WTC11 (cell line): ENCODE results near the gene IFITM2. TPM values are rescaled to one million over a fixed set of nuclear protein-coding genes. Genes with fewer than 3 reads are reported as not detected.

ENCODE experiments used
- ATAC-seq: fragments of 200-7000 bp; cut with Tn5 transposase; 2 replicates; pipeline ENCODE4 v1.10.0; 2021; ENCODE audit warnings: mild to moderate bottlenecking, moderate library complexity
- CTCF ChIA-PET: fragments of 300-600 bp; sonication (Branson Sonifier 250); formaldehyde crosslinking; loops from one replicate; lab custom pipeline; 2021; ENCODE audit warnings: antibody characterized with exemption; lab: Charles Lee
- POLR2A ChIA-PET: fragments of 350-600 bp; sonication (Branson Sonifier 250); formaldehyde crosslinking; loops from one replicate; lab custom pipeline; 2021; ENCODE audit warnings: antibody characterized with exemption; lab: Charles Lee
- DNase-seq: peaks from one replicate; pipeline ENCODE4 v3.0.0; 2021; ENCODE audit warnings: low spot score
- H3K27ac Mint-ChIP-seq: 2 replicates; pipeline ENCODE4 v1.8.0; 2021; ENCODE audit warnings: mixed read lengths
- H3K27me3 Mint-ChIP-seq: 2 replicates; pipeline ENCODE4 v1.8.0; 2021; ENCODE audit warnings: low read depth, mild to moderate bottlenecking, moderate library complexity, mixed read lengths
- H3K36me3 Mint-ChIP-seq: 2 replicates; pipeline ENCODE4 v1.8.0; 2021; ENCODE audit warnings: mixed read lengths
- H3K4me1 Mint-ChIP-seq: 2 replicates; pipeline ENCODE4 v1.8.0; 2022; ENCODE audit warnings: mixed read lengths
- H3K4me3 Mint-ChIP-seq: 2 replicates; pipeline ENCODE4 v1.8.0; 2021; ENCODE audit warnings: mild to moderate bottlenecking, moderate library complexity, mixed read lengths
- H3K9me3 Mint-ChIP-seq: 2 replicates; pipeline ENCODE4 v1.8.0; 2021; ENCODE audit warnings: mixed read lengths
- CREB1 ChIP-seq: sonication (generic); formaldehyde crosslinking; IDR thresholded peaks from 2 replicates; pipeline ENCODE4 v1.8.0; 2023; ENCODE audit warnings: mild to moderate bottlenecking, missing genetic modification reagents
- CREM ChIP-seq: sonication (generic); formaldehyde crosslinking; IDR thresholded peaks from 2 replicates; pipeline ENCODE4 v1.8.1; 2022; ENCODE audit warnings: mild to moderate bottlenecking, missing genetic modification reagents, moderate library complexity
- E2F1 ChIP-seq: sonication (generic); formaldehyde crosslinking; IDR thresholded peaks from 2 replicates; pipeline ENCODE4 v1.8.0; 2022; ENCODE audit warnings: mild to moderate bottlenecking, missing genetic modification reagents
- EMX1 ChIP-seq: fragments of 250-450 bp; sonication (Bioruptor Pico); IDR thresholded peaks from 2 replicates; pipeline ENCODE4 v1.8.0; 2021; ENCODE audit warnings: mild to moderate bottlenecking
- FOXJ3 ChIP-seq: sonication (generic); formaldehyde crosslinking; IDR thresholded peaks from 2 replicates; pipeline ENCODE4 v1.9.0; 2021; ENCODE audit warnings: missing genetic modification reagents, mild to moderate bottlenecking, borderline replicate concordance
- FOXK1 ChIP-seq: sonication (generic); formaldehyde crosslinking; IDR thresholded peaks from 2 replicates; pipeline ENCODE4 v1.8.0; 2022; ENCODE audit warnings: mild to moderate bottlenecking, moderate library complexity, missing genetic modification reagents
- GRHL2 ChIP-seq: fragments of 250-450 bp; sonication (Bioruptor Pico); IDR thresholded peaks from 2 replicates; pipeline ENCODE4 v1.8.0; 2022; ENCODE audit warnings: mild to moderate bottlenecking, moderate library complexity; ENCODE audit not compliant: insufficient replicate concordance, severe bottlenecking
- MAX ChIP-seq: sonication (generic); formaldehyde crosslinking; IDR thresholded peaks from 2 replicates; pipeline ENCODE4 v1.8.0; 2022; ENCODE audit warnings: mild to moderate bottlenecking, missing genetic modification reagents
- NFATC4 ChIP-seq: fragments of 250-450 bp; sonication (Bioruptor Pico); IDR thresholded peaks from 2 replicates; pipeline ENCODE4 v1.9.0; 2021; ENCODE audit warnings: mild to moderate bottlenecking
- NR1H2 ChIP-seq: sonication (generic); formaldehyde crosslinking; IDR thresholded peaks from 2 replicates; pipeline ENCODE4 v1.9.0; 2021; ENCODE audit warnings: mild to moderate bottlenecking, moderate library complexity, missing genetic modification reagents
- NR2C2 ChIP-seq: sonication (generic); formaldehyde crosslinking; IDR thresholded peaks from 2 replicates; pipeline ENCODE4 v1.8.0; 2022; ENCODE audit warnings: mild to moderate bottlenecking, missing genetic modification reagents
- TCF7 ChIP-seq: sonication (generic); formaldehyde crosslinking; IDR thresholded peaks from 2 replicates; pipeline ENCODE4 v1.8.0; 2022; ENCODE audit warnings: mild to moderate bottlenecking, low read depth, missing genetic modification reagents, moderate library complexity
- TP53 ChIP-seq: sonication (generic); formaldehyde crosslinking; IDR thresholded peaks from 2 replicates; pipeline ENCODE4 v1.8.1; 2023; ENCODE audit warnings: mild to moderate bottlenecking, missing genetic modification reagents
- USF1 ChIP-seq: sonication (generic); formaldehyde crosslinking; IDR thresholded peaks from 2 replicates; pipeline ENCODE4 v1.8.0; 2022; ENCODE audit warnings: mild to moderate bottlenecking, missing genetic modification reagents
- ZNF232 ChIP-seq: sonication (generic); formaldehyde crosslinking; IDR thresholded peaks from 2 replicates; pipeline ENCODE4 v1.8.0; 2022; ENCODE audit warnings: mild to moderate bottlenecking, missing genetic modification reagents
- ZNF281 ChIP-seq: sonication (generic); formaldehyde crosslinking; IDR thresholded peaks from 2 replicates; pipeline ENCODE4 v1.8.0; 2023; ENCODE audit warnings: mild to moderate bottlenecking, missing genetic modification reagents
- ZNF317 ChIP-seq: sonication (generic); formaldehyde crosslinking; IDR thresholded peaks from 2 replicates; pipeline ENCODE4 v1.8.1; 2023; ENCODE audit warnings: low read depth, mild to moderate bottlenecking, moderate library complexity, missing genetic modification reagents, borderline replicate concordance
- total RNA-seq: library from RNA; stranded (reverse); gene quantifications from 3 replicates; pipeline ENCODE4 v1.2.3, GENCODE V29; 2021

The IFITM2 gene
- total RNA-seq, 1 experiment from 2014 or later, result 436 TPM

GRCh38 chr11:278001-278951 lies 29.3 kb upstream of the IFITM2 start, which contains the start of gene NLRP6 (continued):
- TF ChIP-seq FOXJ3 (CRISPR knock-in tag) (no peak), MAX (no peak), NFATC4 (CRISPR knock-in tag) (no peak), ZNF317 (CRISPR knock-in tag) (no peak), NR1H2 (CRISPR knock-in tag) (no peak)

- ATAC-seq (0 out of 2 replicates have a peak, but pooled peaks have one; percentile 10), DNase-seq (no peak)
- H3K27ac Mint-ChIP-seq, result no peak overlapping the region
- TF ChIP-seq ZNF281 (CRISPR knock-in tag) (no peak), CREB1 (CRISPR knock-in tag) (no peak), CREM (no peak), ZNF317 (CRISPR knock-in tag) (no peak), NR2C2 (CRISPR knock-in tag) (no peak), FOXK1 (no peak), EMX1 (no peak), TP53 (CRISPR knock-in tag) (no peak), GRHL2 (CRISPR knock-in tag) (no peak), USF1 (CRISPR knock-in tag) (no peak)
- H3K4me3 Mint-ChIP-seq, result peak overlapping the region; percentile 52; the same call in 1 of the 2 replicates
- peaks cover 50% of the 10 kb centered on the region for H3K27me3 Mint-ChIP-seq
- ChIA-PET CTCF (interaction anchor here (1.0 to 5.8 kb wide), 7 partner anchors 11 to 111 kb away, joined by 3 to 53 read pairs (median 4); no protein-coding TSS in a partner anchor), POLR2A (interaction anchor here (1.2 kb wide), 1 partner anchor 169 kb away, joined by 3 read pairs; no protein-coding TSS in a partner anchor)
- peaks cover 9% of the 10 kb centered on the region for H3K9me3 Mint-ChIP-seq
- peaks cover 37% of the 10 kb centered on the region for H3K4me1 Mint-ChIP-seq
- H3K36me3 Mint-ChIP-seq, result no peaks in the 10 kb centered on the region
Observed at GRCh38 chr11:279040-279965, 28.3 kb upstream of the IFITM2 start.

GRCh38 chr11:279966-280705 lies 27.5 kb upstream of the IFITM2 start:
- Mint-ChIP-seq H3K36me3 (no peaks in the 10 kb centered on the region), H3K27me3 (peaks cover 50% of the 10 kb centered on the region), H3K27ac (no peak overlapping the region), H3K4me1 (peaks cover 35% of the 10 kb centered on the region), H3K4me3 (peak overlapping the region; percentile 40; the same call in 1 of the 2 replicates), H3K9me3 (peaks cover 9% of the 10 kb centered on the region)
- TF ChIP-seq E2F1, result no peak
- TF ChIP-seq TCF7 (CRISPR knock-in tag), result 0 out of 2 replicates have a peak, but pooled peaks have one; percentile 49
- no peak for TF ChIP-seq ZNF232
- DNase-seq (peak; percentile 46), ATAC-seq (peak; percentile 26)
- POLR2A ChIA-PET, result interaction anchor here (0.6 to 1.2 kb wide), 2 partner anchors 36 to 168 kb away, joined by 3 read pairs; no protein-coding TSS in a partner anchor
- CTCF ChIA-PET, result interaction anchor here (1.0 to 5.8 kb wide), 6 partner anchors 10 to 83 kb away, joined by 3 to 53 read pairs (median 4); no protein-coding TSS in a partner anchor
